22Rv1 (cell line): Measurements from ENCODE around the gene ZFPL1.

Experiments used
- ZFX ChIP-seq: fragments of 450-650 bp; IDR thresholded peaks from 2 replicates; pipeline ENCODE4 v1.6.1; 2017; ENCODE audit warnings: antibody characterized with exemption, borderline replicate concordance
- TF ChIP-seq, protein P1 (sequence below): fragments of 450-650 bp; IDR thresholded peaks from 2 replicates; pipeline ENCODE4 v1.5.1; 2017; ENCODE audit warnings: mild to moderate bottlenecking

DNA sequence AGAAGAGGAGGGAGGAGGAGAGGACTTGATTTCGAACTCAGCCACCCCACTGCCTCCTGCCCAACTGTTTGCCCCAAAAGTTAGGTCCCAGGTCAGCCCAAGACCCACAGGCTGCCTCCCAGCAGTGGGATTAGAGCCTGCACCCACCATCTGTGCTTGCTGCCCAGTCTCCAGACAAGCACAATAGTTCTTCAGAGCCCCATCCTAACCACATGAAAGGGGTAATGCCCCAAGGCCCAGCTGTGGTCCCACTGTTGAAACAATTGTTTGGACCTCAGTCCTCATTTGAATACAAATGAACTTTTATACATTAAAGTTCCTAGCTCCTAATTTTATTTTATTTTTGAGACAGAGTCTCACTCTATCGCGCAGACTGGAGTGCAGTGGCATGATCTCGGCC is 6.6 kb downstream of the ZFPL1 start:
- TF ChIP-seq, protein P1, sequence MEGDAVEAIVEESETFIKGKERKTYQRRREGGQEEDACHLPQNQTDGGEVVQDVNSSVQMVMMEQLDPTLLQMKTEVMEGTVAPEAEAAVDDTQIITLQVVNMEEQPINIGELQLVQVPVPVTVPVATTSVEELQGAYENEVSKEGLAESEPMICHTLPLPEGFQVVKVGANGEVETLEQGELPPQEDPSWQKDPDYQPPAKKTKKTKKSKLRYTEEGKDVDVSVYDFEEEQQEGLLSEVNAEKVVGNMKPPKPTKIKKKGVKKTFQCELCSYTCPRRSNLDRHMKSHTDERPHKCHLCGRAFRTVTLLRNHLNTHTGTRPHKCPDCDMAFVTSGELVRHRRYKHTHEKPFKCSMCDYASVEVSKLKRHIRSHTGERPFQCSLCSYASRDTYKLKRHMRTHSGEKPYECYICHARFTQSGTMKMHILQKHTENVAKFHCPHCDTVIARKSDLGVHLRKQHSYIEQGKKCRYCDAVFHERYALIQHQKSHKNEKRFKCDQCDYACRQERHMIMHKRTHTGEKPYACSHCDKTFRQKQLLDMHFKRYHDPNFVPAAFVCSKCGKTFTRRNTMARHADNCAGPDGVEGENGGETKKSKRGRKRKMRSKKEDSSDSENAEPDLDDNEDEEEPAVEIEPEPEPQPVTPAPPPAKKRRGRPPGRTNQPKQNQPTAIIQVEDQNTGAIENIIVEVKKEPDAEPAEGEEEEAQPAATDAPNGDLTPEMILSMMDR = no peak
- TF ChIP-seq ZFX = no peak
